Nephron (organoid): ENCODE measurements around the gene AP1S1.
A peak's percentile ranks its signal among the peaks of the same experiment; 100 is the strongest.
"Not testable (repeated sequence)": the region's sequence is repeated elsewhere in the genome, so short reads cannot be mapped to it uniquely, and the experiment has no call there.

ENCODE experiments used
- H3K27ac Mint-ChIP-seq, 3 experiments: 2 replicates each; pipeline ENCODE4 v1.8.0; 2020; ENCODE audit warnings: mixed read lengths in 3 of 3, mild to moderate bottlenecking in 2 of 3, moderate library complexity in 1 of 3
- H3K27me3 Mint-ChIP-seq: 2 replicates; pipeline ENCODE4 v1.8.0; 2021; ENCODE audit warnings: low read depth, mild to moderate bottlenecking, moderate library complexity, mixed read lengths
- H3K36me3 Mint-ChIP-seq: 2 replicates; pipeline ENCODE4 v1.8.0; 2020; ENCODE audit warnings: low read depth, mixed read lengths
- H3K4me1 Mint-ChIP-seq: 2 replicates; pipeline ENCODE4 v1.8.0; 2020; ENCODE audit warnings: mixed read lengths
- H3K4me3 Mint-ChIP-seq, 3 experiments: 2 replicates each; pipeline ENCODE4 v1.8.0; 2020; ENCODE audit warnings: mild to moderate bottlenecking in 3 of 3, mixed read lengths in 3 of 3, moderate library complexity in 2 of 3
- H3K9me3 Mint-ChIP-seq: 2 replicates; pipeline ENCODE4 v1.8.0; 2020; ENCODE audit warnings: mixed read lengths
- CTCF ChIP-seq, 3 experiments: fragments of 200-600 bp; sonication (generic); IDR thresholded peaks; one replicate each; pipeline ENCODE4 v1.5.0; 2021; ENCODE audit warnings: antibody characterized with exemption in 3 of 3; ENCODE audit not compliant: unreplicated experiment in 3 of 3

The AP1S1 gene

GRCh38 chr7:101109368-101109767 is 44.9 kb upstream of the AP1S1 start:
- no peak overlapping the region for H3K27ac Mint-ChIP-seq

GRCh38 chr7:101111261-101111660 is 43.0 kb upstream of the AP1S1 start:
- Mint-ChIP-seq H3K9me3 (no peaks in the 10 kb centered on the region), H3K4me1 (peaks cover 11% of the 10 kb centered on the region), H3K27ac (no peak overlapping the region), H3K4me3 (no peak overlapping the region), H3K27me3 (peaks cover 4% of the 10 kb centered on the region), H3K36me3 (no peaks in the 10 kb centered on the region)
- no peak for TF ChIP-seq CTCF (IDR thresholded peaks at IDR 0.05; ENCODE audit: unreplicated experiment in 3 of 3)

More at GRCh38 chr7:101109368-101109767, 44.9 kb upstream of the AP1S1 start:
- no peak overlapping the region for H3K4me3 Mint-ChIP-seq
- peaks cover 10% of the 10 kb centered on the region for H3K4me1 Mint-ChIP-seq
- H3K9me3 Mint-ChIP-seq: no peaks in the 10 kb centered on the region
- no peaks in the 10 kb centered on the region for H3K36me3 Mint-ChIP-seq
- no peak for TF ChIP-seq CTCF (IDR thresholded peaks at IDR 0.05; ENCODE audit: unreplicated experiment in 3 of 3)
- H3K27me3 Mint-ChIP-seq: peaks cover 4% of the 10 kb centered on the region

GRCh38 chr7:101112233-101112632 is 42.0 kb upstream of the AP1S1 start:
- H3K9me3 Mint-ChIP-seq: no peaks in the 10 kb centered on the region
- peaks cover 18% of the 10 kb centered on the region for H3K4me1 Mint-ChIP-seq
- H3K27me3 Mint-ChIP-seq: peaks cover 4% of the 10 kb centered on the region
- no peak for TF ChIP-seq CTCF (IDR thresholded peaks at IDR 0.05; ENCODE audit: unreplicated experiment in 3 of 3)
- no peaks in the 10 kb centered on the region for H3K36me3 Mint-ChIP-seq
- H3K4me3 Mint-ChIP-seq: no peak overlapping the region
- peak overlapping the region in 2 of 3 experiments; percentile 89 to 91 for H3K27ac Mint-ChIP-seq

GRCh38 chr7:101113140-101113539 is 41.1 kb upstream of the AP1S1 start:
- Mint-ChIP-seq H3K27ac (peak overlapping the region in 2 of 3 experiments; percentile 28 to 89), H3K4me1 (peaks cover 18% of the 10 kb centered on the region)
- H3K27me3 Mint-ChIP-seq, H3K9me3 Mint-ChIP-seq, H3K36me3 Mint-ChIP-seq, H3K4me3 Mint-ChIP-seq: not testable (repeated sequence)

- TF ChIP-seq CTCF (IDR thresholded peaks at IDR 0.05; ENCODE audit: unreplicated experiment in 3 of 3): no peak
- no peaks in the 10 kb centered on the region for H3K36me3 Mint-ChIP-seq
Observed at GRCh38 chr7:101113836-101114235, 40.4 kb upstream of the AP1S1 start.

GRCh38 chr7:101114492-101114891 is 39.8 kb upstream of the AP1S1 start:
- TF ChIP-seq CTCF (IDR thresholded peaks at IDR 0.05; ENCODE audit: unreplicated experiment in 3 of 3): no peak
- Mint-ChIP-seq H3K4me1 (peaks cover 19% of the 10 kb centered on the region), H3K27me3 (peaks cover 4% of the 10 kb centered on the region), H3K36me3 (no peaks in the 10 kb centered on the region), H3K27ac (peak overlapping the region in 1 of 3 experiments; percentile 23), H3K4me3 (no peak overlapping the region), H3K9me3 (no peaks in the 10 kb centered on the region)

More at GRCh38 chr7:101113836-101114235, 40.4 kb upstream of the AP1S1 start:
- Mint-ChIP-seq H3K9me3 (no peaks in the 10 kb centered on the region), H3K4me1 (peaks cover 18% of the 10 kb centered on the region), H3K27ac (peak overlapping the region in 1 of 3 experiments; percentile 23), H3K4me3 (no peak overlapping the region), H3K27me3 (peaks cover 4% of the 10 kb centered on the region)
